Tongue (tissue), 3 donors: ENCODE data around the gene RPLP2. TPM values are rescaled to one million over a fixed set of nuclear protein-coding genes. Genes with fewer than 3 reads are reported as not detected.

ENCODE experiments used
- DNase-seq: peaks from one replicate; pipeline ENCODE4 v3.0.0-alpha.2; 2015
- small RNA-seq: library from RNA; depleted of rRNA; stranded (forward); fragments of <200 nt; gene quantifications from one replicate; pipeline ENCODE3, GENCODE V24; 2014; ENCODE audit warnings: low replicate concordance
- total RNA-seq: library from RNA; depleted of rRNA; stranded (reverse); fragments of >200 nt; gene quantifications from one replicate; pipeline ENCODE4 v1.2.3, GENCODE V29; 2014

RPLP2 gene
- total RNA-seq, 1 donor from 2014 or later = 259 TPM

DNA sequence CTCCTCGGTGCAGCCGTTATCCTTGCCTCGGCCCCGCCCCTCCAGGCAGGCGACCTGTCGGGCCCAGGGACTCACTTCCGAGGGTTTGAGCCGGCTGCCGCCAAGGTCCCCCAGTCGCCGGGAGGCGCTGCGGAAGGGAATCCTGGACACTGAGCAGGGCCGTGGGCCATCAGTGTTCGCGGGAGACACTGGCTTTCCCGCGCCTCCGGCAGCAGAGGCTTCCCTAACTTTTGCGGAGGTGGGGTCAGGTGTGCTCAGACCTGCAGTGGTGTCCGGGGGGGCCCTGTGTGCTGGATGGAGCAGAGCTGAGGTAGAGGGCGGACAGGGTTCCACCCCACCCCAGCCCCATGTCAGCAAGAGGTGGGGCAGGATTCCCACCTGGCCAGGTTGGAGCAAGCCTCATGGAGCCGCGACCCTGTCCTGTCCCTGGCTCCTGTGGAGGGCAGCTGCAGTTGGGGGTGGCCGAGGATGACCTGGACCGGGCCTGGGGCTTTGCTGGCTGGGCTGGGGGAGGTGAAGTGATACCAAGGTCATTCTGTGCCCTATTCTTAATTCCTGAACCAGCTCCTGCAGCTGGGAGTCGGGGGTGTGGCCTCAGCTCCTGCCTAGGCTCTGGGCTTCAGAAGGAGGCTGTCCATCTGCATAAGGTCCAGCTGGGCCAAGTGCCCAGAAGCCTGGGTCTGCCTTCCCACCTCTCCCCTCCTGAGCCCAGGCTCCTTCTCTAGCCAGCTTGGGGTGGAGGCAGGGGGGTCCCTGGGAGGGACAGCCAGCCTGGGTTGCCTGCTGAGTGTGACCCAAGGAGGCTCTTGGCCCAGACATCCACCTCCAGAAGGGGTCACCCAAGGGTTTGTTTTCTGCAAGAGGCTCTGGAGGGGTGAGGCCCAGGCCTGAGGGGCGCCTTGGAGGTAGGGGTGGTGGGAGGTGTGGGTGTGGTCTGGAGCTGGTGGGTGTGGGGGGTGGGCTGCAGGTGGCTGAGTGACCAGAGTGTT lies 41.3 kb downstream of the RPLP2 start:
- DNase-seq = no peak

DNA sequence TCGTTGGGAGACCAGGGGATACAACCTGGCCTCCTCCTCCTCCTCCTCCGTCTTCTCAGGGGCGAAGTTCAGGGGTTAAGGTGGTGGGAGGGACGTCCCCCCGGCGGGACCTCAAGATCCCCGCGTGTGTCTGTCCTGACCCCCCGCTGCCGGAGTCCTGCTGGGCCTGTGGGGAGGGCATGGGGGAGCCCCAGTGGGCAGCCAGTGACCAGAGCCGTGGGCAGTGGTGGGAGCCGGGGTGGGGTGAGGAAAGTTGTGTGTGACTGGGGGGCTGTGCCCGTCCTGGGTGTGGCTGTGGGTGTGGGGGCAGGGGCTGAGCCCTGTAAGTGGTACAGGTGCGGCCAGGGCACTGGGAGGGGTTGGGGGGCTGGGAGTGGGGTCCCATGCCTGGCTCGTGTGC lies 43.0 kb downstream of the RPLP2 start:
- no peak for DNase-seq

DNA sequence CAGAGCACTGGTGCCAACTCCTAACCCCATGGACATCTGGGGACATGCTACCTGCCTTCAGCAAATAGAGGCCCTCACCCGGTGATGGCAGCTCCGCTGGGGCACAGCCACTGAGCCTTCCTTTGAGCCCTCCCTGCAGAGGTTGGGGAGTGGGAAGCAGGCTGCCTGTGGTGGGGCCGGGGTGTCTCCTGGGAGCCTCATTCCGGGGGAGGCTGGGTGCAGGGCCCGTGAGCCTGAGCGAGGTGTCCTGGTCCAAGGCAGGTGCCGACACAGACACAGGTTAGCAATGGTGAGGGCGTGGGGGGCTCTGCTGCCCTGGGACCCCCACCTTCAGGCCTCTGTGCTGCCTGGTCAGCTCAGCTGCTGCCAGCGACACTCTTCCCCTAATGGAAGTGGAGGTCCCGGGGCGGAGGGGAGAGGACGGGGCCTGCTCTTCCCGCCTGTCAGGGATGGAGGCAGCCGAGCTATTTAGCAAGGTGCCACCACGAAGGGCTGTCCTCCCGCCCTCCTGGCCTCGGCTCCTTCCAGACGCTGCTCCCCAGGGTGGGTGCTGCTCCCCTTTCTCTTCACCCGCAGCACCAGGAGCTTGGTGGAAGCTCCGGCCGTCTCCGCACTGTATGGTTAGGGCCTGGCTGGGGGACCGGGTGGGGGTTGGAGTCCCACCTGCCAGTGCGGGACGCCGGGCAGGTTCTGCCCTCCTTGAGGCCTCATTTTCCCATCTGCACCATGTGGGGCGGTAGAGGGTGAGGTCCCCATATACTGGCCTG lies 44.1 kb downstream of the RPLP2 start:
- DNase-seq = no peak

DNA sequence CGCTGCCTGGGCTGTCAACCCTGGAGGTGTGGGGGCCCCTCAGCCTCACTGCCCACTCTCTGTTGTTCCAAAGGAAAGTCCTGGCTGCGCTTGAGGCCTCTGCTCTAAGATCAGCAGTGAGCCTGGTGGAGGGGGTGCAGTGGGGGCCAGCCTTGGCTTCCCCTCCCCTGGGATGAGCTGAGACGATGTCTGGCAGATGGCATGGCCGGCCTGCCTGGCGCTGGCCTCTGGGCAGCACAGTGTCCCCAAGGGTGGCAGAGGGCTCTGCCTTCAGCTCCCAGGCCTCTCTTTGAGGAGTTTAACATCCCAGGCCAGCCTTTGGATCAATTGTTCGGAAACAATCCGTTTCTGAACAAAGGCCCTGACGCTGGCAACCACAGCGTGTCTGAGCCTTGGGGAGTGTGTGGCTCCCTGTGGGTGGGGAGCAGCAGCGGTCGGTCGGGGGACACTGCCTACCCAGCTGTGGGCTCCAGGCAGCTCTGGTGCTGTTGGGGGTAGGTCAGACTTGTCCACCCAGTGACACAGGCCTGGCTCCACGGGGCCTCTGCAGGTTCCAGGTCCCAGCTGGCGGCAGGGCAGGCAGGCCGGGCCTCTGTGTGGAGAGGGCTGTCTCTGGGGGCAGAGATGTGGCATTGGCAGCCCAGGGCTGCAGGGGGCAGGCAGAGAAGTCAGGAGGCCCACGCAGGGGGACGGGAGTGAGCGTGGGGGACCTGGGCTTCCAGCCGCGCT lies 45.0 kb downstream of the RPLP2 start:
- no peak for DNase-seq

DNA sequence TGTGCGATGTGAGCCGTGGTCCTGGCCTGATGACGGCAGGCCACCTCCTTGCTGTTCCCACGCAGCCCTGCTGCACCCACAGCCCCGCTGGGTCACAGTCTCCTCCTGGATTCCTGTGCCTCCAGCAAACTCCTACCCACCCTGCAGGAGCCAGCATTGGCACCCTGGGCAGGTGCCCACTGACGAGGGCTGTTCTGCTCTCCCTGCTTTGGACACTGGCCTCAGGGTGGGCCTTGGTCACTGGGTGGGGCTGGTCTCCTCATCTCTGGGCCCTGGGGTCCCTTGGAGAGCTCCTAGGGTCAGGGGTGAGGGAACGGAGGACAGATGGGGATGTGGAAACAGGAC lies 45.5 kb downstream of the RPLP2 start:
- DNase-seq = no peak

DNA sequence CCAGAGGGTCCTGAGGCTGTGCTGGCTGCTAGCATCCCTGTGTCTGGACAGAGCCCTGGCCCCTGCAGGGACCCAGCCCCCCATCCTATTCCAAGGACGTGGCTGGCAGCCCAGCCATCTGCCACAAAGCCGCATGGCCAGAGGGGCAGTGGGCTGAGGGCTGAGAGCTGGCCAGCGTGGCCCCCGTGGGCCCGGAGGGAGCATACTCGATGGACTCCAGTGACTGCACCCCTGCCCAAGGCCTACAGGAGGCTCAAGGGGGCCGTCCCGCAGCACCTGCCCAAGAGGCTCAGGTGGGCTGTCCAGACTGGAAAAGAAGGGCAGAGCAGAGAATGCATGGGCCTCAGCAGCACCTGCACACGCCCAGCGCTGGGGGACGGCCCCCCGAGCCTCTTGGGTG lies 46.0 kb downstream of the RPLP2 start:
- no peak for DNase-seq

DNA sequence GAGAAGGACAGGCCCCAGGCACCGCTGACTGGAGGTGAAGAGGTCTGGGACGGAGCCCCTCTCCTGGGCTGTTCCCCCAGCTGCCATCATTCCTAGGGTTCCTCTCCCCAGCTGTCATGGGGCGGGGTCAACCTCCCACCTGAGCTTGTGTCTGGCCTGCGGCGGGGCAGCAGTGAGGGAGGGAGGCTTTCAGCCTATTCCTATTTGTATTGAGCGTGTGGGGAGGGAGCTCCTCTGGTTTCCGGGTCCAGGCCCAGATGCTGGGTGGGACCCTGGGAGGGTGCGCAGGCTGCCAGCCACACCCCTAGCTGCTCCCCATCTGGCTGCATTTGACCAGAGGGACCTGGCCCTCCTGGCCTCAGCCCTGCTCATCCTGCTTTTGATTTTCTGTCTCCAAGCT lies 46.6 kb downstream of the RPLP2 start:
- DNase-seq = no peak

- DNase-seq = no peak
These were observed 48.4 kb downstream of the RPLP2 start for GRCh38 chr11:858053-858761.

GRCh38 chr11:858762-859339 lies 49.1 kb downstream of the RPLP2 start:
- no peak for DNase-seq

DNA sequence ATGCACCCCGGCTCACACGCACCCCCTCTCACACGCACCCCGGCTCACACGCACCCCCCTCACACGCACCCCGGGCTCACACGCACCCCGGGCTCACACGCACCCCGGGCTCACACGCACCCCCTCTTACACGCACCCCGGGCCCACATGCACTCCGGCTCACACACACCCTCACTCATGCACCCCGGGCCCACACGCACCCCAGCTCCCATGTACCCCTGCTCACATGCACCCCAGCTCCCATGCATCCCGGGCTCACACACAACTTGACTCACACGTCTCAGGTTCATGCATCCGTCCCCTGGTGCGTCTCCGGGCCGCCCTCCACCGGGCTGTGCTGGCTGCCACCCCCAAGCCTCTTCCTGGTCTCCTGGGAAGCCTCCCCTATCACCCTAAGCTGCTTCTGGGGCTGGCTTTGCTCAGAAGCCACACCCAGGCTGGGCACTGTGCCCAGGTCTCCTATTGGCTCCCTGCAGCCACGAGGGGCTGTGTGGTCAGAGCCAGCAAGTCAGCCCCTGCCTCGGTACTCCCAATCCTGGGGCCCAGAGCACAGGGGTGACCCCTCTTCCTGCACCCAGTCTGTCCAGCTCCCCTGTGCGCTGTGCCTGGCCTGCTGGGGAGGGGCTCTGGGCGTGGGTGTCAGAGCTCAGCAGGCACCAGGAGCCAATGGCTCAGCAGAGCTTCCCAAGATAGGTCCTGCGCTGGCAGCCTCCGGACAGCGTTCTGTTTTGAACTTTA lies 49.8 kb downstream of the RPLP2 start:
- DNase-seq = peak; percentile 88

DNA sequence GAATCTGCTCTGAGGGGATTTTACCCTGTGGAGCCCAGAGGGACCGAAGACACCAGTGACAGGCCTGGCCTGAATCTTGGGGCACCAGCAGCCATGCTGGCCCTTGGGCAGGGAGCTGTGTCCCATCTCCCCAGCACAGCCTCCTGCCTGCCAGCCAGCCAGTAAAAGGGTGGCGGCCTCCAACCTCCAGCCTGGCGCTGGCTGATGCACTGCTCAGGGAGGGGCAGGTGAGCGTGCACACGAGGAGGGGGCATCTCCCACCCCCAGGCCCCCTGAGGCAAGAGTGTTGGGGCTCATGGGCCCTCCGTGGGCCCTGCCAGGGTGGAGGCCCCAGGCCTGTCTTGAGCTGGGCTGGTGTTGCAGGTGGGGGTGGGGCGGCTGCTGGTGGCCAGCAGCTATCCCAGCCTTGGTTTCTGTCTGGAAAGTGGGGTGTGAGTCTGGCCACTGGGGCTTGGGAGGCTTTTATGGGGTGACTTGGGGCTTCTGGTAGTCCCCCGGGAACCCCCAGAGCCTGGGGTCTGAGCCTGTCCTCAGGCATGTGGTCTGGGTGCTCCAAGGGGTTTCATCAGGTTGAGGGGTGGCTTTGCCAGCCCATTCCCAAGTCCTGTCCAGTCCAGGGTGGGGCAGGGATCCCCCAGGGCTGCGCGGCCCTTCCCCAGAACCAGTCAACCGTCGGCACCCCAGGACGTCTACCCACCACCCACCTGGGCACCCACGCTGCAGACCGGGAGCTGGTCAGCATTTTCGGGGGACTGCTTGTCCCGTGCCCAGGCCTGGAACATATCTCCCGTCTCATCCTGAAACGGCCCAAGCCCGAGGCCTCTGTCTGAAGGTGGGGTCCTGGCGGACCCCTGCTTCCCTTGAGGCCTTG lies 50.7 kb downstream of the RPLP2 start:
- no peak for DNase-seq

DNA sequence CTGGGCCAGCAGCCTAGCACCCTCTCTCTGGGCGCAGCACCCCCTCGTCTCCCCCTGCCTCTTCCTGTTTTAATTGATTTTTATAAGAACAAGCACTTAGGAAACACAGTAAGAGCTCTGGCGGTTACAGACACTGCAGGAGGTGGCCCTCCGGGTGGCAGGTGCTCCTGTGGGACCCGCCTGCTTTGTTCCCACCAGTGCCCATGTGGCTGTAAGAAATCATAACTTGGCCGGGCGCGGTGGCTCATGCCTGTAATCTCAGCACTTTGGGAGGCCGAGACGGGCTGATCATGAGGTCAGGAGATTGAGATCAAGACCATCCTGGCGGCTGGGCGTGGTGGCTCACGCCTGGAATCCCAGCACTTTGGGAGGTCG lies 51.3 kb downstream of the RPLP2 start:
- DNase-seq = no peak

GRCh38 chr11:862081-862661 lies 52.4 kb downstream of the RPLP2 start:
- DNase-seq = peak; percentile 72

Small RNAs within 50 kb of the gene (small RNA-seq; reads per million reads assigned to genes)
- not detected for gene SNORA52

Other genes starting within 250 kb of the RPLP2 start
- 0.82 TPM for gene LMNTD2, start 249.2 kb upstream of the RPLP2 start, total RNA-seq
- 7.3 TPM for gene RASSF7, start 249.0 kb upstream of the RPLP2 start, total RNA-seq
- 26.5 TPM for gene PHRF1, start 233.5 kb upstream of the RPLP2 start, total RNA-seq
- 12.5 TPM for gene IRF7, start 194.0 kb upstream of the RPLP2 start, total RNA-seq
- not detected for gene CDHR5, start 185.0 kb upstream of the RPLP2 start, total RNA-seq
- gene SCT, start 182.8 kb upstream of the RPLP2 start, total RNA-seq = 21.6 TPM
- gene DRD4, start 172.7 kb upstream of the RPLP2 start, total RNA-seq = not detected
- gene DEAF1, start 114.7 kb upstream of the RPLP2 start, total RNA-seq = 18.8 TPM
- 10.1 TPM for gene TMEM80, start 114.2 kb upstream of the RPLP2 start, total RNA-seq
- 88.3 TPM for gene EPS8L2, start 103.7 kb upstream of the RPLP2 start, total RNA-seq
- gene TALDO1, start 62.5 kb upstream of the RPLP2 start, total RNA-seq = 79.3 TPM
- 17.4 TPM for gene GATD1, start 32.5 kb upstream of the RPLP2 start, total RNA-seq
- not detected for gene CEND1, start 19.9 kb upstream of the RPLP2 start, total RNA-seq
- 7.5 TPM for gene SLC25A22, start 11.7 kb upstream of the RPLP2 start, total RNA-seq
- gene PIDD1, start 4.7 kb upstream of the RPLP2 start, total RNA-seq = 13.4 TPM
- gene PNPLA2, start 8.9 kb downstream of the RPLP2 start, total RNA-seq = 29.8 TPM
- gene CRACR2B, start 18.0 kb downstream of the RPLP2 start, total RNA-seq = 22.6 TPM
- 181 TPM for gene CD151, start 23.0 kb downstream of the RPLP2 start, total RNA-seq
- gene POLR2L, start 32.6 kb downstream of the RPLP2 start, total RNA-seq = 11.9 TPM
- gene TSPAN4, start 32.9 kb downstream of the RPLP2 start, total RNA-seq = 44.6 TPM
- 46.4 TPM for gene CHID1, start 100.8 kb downstream of the RPLP2 start, total RNA-seq
- gene AP2A2, start 115.9 kb downstream of the RPLP2 start, total RNA-seq = 28.6 TPM
- not detected for gene MUC6, start 226.8 kb downstream of the RPLP2 start, total RNA-seq